C1 segment of cervical spinal cord (tissue), 14 donors: Measurements from ENCODE around the gene ARHGAP6.

Experiments used
- DNase-seq, 14 donors: peaks; one replicate each; lab custom pipeline; 2025; lab: John Stamatoyannopoulos, UW

ARHGAP6 gene

DNA sequence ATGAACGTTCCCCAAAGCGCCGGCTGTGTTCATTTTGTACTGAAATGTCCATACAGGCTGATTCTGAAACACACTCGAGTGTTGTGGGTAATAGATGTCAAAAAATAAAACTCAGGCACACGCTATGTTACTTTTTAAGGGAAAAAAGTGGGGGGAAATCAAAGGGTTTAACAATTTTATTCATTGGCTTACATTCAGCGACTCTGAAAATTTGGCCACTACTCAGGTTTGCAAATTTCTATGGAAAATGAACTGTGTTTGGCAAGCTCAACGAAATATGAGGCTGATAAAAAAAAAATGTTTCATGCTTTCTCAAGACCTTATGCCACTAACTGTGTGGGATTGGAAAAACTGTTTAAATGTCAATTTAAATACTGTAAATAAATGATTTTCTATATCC is 354.0 kb downstream of the ARHGAP6 start:
- DNase-seq = no peak

DNA sequence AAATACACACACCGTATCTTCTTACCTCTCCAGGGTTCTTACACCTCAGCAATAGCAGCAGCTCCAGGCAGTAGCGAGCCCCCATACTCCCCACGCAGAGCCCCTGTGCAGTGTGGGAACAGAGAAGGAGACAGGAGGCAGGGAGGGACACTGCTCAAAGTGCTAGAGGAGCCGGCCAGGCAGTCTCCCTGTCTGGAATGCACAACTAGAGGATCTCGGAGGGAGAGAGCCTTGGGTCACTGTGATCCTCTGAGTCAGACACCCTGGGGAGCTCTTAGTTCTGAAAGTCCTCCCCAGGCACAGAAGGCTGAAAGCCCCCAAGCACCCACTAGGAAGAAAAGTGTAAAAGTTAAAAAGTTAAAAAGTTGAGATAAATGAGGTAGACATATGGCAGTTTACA is 356.5 kb downstream of the ARHGAP6 start:
- DNase-seq = no peak

DNA sequence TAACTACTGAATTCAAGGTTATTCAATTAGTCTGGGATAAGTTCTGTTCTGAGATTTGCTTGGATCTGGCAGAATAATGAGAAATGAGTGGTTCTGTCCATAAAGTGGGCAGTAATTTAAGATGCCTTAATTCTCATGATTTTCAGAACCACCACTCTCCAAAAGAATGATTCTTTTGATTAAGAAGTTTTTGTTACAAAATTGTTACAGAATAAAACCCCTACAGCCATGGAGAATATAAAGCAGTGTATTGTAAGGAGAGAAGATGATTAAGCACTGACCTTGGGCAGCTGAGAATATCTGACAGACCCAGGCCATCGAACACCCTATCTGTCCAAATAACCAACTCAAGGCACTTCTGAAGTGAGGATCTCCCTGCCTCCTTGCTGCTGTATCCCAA is 360.1 kb downstream of the ARHGAP6 start:
- DNase-seq = no peak

DNA sequence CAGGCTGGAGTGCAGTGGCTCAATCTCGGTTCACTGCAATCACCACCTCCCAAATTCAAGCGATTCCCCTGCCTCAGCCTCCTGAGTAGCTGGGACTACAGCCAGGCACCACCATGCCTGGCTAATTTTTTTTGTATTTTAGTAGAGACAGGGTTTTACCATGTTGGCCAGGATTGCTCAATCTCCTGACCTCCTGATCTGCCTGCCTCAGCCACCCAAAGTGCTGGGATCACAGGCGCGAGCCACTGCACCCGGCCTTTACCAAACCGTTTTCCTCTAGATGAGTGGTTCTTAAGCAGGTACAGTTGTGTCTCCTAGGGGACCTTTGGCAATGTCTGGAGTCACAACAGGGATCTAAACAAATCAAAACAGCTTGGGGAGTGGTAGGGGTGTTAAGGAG is 360.9 kb downstream of the ARHGAP6 start:
- DNase-seq = no peak

GRCh38 chrX:11298600-11298999 is 367.1 kb downstream of the ARHGAP6 start:
- no peak for DNase-seq

DNA sequence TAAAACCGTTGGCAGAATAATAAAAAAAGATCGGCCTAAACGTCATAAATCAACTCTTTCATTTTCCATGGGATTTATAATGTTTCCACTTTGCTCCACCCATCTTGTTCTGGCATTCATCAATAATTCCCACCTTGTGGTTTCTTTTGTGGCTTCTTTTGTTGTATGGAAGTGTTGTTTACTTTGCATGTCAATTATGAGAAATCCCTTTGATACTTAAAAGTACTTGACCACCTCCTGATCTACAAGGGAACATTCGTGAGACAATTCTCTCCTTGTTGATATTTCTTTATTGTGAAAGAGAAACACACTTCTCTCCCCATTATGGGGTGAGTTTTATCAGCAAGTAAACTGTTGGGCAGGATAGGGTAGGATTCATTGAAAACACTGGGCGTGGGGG is 369.7 kb downstream of the ARHGAP6 start:
- no peak for DNase-seq

- DNase-seq = no peak
Observed at GRCh38 chrX:11293113-11293512, 372.6 kb downstream of the ARHGAP6 start, which contains the start of gene AMELX. AMELX (plus strand) TSS chrX:11293413; CDS start chrX:11294789, 1,376 bp downstream.

DNA sequence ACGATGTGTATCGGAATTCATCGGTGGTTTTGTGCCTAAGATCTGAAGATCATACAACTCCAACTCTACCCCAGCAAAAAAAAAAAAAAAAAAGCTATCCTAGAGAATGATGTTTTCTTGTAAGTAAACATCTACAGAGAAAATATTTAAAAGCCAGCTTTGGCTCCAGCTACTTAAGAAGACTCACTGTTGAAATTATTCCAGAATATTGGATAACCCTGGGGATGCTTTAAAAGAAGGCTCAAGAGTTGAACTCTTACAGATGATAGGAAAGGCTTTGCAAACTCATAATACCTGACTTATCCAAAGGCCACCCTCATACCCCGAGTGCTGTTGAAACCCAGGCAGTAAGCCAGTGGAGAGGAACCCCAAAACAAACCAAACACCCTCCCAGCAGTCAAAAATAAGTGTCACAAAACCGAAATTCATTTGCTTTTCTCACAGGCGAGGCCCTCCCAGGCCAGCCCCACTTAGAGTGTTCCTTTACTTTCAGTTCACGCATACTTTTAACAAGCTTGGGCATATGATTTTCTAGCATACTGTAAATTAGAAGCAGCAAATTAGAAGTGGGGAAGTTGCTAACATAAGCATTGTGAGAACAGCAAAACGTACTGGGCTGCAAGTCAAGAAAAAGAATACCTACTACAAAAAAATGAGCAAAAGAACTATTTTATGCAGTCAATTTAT is 375.2 kb downstream of the ARHGAP6 start:
- DNase-seq = no peak

DNA sequence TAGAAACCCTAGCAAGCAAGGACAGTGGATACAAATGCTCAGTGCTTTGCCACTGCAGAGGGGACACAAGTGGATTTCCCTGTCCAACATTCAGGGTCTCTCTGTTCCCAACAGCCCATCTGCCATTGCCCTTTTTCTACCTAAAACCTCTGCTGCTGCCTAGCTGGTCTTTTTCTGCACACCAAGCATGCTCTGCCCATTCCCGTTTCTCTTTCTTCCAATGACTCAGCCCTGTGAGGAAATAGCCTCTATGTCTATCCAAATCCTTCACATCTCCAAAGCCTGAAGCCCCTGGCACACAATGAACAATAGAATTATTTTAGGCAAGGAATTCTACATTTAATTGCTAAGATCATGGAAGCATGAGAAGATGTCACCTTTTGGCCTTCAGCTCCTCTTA is 378.2 kb downstream of the ARHGAP6 start:
- no peak for DNase-seq

DNA sequence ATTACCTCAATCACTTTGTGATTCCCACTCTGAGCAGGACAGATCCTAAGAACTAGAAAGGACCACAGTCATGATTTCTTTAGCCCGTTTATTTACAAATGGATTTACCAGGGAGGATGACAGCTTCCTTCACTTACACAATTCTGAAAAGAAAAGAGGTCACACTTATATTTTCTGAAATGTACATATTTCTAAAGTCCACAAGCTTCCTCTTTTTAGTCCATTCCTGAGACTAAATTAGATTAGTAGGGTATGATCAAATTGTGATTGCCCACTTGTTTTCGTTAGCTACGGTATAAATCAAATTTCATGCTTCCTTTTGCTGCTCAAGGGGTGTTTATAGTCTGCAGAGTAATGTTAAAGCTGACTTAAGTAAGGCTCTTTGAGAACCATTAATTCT is 380.1 kb downstream of the ARHGAP6 start:
- no peak for DNase-seq

DNA sequence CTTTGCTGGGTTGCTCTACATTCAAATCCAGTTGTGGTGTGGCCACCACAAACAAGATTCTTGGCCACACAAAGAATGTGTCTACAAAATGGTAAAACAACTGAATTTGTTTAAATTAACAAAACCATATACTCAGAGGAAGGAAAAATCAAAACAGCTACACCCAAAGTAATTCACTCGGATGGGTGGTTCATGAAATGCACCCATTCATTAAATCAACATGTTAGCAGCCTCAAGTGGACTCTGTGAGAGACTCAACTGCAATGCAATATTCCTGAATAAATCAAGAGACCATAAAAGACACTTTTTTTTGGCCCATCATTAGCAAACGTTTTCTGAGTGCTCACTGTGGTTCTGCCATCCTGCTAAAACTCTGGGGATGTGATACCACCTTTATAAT is 383.7 kb downstream of the ARHGAP6 start:
- DNase-seq = no peak

GRCh38 chrX:11273544-11273943 is 392.2 kb downstream of the ARHGAP6 start:
- no peak for DNase-seq

- no peak for DNase-seq
Observed at GRCh38 chrX:11272863-11273262, 392.9 kb downstream of the ARHGAP6 start.

DNA sequence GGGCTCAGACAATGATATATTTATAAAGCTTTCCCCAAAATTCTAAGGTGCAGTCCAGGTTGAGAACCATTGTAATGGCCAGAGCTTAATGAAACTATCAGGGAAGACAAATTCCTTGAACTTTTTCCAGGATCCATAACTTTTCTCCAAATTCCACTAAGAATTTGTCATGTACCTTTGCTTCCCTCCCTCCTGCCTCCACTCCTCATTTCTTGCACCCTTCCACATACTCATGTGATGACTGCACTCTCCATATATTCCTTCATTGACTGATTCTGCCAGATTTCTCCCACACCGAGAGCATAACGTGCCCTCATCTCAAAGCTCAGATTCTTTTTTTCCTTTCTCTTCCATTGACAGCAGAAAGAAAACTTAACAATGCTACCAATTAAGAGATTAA is 393.4 kb downstream of the ARHGAP6 start:
- no peak for DNase-seq

DNA sequence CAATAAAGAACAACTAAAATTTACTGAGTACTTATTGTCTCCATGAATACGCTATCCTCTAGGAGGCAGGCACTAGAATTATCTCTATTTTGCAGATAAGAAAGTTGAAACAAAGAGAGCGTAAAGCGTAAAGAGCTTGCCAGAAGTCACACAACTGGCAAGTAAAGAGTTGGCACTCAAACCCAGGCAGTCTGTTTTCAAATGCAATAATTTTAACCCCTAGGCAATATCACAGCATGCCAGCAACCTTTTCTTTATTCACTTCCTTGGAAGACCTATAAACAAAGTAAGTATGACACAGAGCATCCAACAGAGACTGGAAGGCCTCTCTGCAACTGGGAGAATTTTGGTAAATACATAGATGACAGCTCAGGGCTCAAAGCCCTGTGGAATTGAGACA is 395.7 kb downstream of the ARHGAP6 start:
- no peak for DNase-seq

DNA sequence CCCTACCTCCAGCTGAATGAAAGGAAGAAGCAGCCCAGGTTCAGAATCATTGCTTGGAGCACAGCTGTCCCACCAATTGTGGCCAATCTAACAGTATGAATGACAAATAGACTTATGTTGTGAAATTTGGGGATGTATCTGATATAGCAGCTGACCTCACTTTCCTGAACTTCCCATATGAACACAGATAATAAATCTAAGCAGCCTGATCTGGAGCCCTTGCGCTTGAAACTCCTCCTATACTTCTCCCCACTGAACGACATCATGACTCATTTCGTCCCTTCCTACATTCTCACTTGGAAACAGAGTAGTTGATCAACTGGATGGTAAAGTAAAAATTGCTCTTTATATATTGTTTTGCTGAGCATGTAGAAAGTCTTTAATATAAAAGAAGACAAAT is 396.7 kb downstream of the ARHGAP6 start:
- DNase-seq = no peak

DNA sequence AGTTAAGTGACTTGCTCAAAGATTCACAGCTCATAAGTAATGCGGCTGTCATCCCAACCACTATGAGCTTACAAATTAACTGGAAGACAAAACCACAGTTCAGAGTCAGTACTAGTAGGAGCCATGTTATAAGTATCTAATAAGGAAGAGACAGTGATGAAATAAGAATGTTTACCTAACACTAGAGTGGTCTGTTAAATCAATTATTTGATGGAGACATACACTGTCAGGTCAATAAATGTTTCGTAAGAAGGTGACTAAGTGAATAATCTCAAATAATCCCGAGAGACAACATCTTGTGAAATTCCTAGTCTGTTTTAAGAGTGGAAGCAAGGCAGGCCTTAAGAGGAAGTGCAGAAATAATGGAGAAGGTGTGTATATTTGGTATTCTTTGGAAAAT is 398.3 kb downstream of the ARHGAP6 start:
- no peak for DNase-seq

DNA sequence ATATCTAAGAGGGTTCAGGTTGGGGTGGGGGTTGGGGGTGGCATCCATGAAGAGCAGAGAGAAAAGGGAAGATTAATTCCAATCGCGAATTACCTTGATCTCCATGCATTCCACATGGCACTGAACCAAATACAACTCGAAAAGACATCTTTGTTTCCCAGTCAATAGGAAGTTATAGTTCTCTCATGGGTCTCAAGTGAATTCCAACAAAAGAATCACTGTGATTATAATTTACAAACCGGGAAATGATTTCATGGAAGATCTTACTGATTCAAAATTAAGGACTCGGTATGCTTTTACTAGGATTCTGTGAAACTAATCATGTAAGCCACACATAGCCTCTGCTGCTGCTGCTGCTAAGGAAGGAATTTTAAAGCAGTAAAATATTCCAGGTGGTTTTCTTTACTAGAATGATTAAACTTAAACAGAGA is 399.1 kb downstream of the ARHGAP6 start:
- DNase-seq = no peak

GRCh38 chrX:11265352-11265751 is 400.4 kb downstream of the ARHGAP6 start:
- no peak for DNase-seq

DNA sequence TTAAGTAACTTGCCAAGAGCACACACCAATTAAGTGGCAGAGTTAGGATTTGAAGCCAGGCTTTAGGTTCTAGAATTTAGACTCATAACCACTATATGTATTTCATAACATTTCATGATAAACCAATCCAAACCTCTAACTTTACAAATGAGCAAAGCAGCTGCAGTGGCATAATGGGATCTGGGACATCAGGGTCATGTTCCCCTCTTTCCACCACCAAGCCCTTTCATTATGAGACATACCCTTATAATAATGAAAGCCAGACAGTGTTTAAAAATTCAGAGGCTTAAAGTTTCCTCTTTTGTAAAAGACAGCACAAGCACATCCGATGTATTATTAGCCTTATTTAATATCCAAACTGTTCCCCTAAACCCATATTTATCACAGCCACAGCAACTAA is 400.8 kb downstream of the ARHGAP6 start:
- no peak for DNase-seq

GRCh38 chrX:11261260-11261659 is 404.5 kb downstream of the ARHGAP6 start:
- no peak for DNase-seq

DNA sequence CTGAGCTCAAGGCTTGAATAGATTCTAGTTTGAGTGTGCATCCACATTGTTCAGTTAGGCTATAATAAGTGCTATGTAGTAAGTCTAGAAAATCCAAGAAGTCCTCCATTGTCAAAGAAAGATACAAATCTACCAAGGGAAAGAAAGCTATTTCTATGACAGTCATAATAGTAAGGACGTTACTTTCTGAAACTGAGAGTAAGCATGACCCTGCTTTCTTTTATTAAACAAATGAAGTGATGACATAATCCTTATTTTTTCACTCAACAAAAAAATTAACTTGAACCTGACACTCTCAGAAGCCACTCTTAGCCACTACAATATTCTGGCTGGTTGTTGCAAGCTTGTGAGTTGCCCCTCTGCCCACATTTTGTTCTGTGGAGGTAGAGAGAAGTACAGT is 406.3 kb downstream of the ARHGAP6 start:
- no peak for DNase-seq

DNA sequence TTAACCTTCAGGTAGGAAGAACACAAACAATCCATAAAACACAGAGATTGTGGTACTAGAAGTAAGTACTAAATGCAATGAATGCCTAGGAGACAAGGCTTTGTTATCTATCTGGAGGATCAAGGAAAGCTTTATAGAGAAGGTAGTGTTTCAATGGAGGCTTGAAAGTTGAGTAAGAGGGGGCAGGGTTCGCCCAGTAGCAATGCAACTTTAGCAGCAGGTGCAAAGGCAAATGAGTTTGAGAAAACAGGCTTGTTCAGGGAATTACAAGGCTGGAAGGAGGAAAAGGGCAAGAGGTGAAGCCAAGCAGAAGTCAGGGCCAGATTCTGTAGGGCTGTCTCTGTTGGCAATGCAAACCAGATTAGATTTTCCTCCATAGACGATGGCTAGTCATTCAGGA is 408.0 kb downstream of the ARHGAP6 start:
- no peak for DNase-seq

DNA sequence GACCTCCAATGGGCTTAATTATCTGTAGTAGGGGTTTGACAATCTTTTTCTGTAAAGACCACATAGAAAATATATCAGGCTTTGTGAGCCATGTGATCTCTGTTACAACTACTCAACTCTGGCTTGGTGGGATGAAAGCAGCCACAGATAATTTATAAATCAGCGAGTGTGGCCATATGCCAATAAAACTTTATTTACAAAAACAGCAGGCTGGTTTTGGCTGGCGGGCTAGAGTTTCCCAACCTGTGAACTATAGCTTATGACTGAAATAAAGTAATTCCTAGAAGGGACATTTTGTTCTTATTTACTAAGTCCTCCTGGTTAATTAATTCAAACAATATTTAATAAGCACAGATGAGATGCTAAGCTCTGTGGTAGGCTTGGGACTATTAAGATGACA is 408.4 kb downstream of the ARHGAP6 start:
- no peak for DNase-seq
